CD4-positive, alpha-beta T cell treated with Interleukin-17A for 4 hours (primary cell): ENCODE measurements around the gene OLFM3.

Experiments
- DNase-seq: peaks from one replicate; pipeline ENCODE4 v3.0.0-alpha.2; 2020; ENCODE audit warnings: mixed read lengths

Gene OLFM3

DNA sequence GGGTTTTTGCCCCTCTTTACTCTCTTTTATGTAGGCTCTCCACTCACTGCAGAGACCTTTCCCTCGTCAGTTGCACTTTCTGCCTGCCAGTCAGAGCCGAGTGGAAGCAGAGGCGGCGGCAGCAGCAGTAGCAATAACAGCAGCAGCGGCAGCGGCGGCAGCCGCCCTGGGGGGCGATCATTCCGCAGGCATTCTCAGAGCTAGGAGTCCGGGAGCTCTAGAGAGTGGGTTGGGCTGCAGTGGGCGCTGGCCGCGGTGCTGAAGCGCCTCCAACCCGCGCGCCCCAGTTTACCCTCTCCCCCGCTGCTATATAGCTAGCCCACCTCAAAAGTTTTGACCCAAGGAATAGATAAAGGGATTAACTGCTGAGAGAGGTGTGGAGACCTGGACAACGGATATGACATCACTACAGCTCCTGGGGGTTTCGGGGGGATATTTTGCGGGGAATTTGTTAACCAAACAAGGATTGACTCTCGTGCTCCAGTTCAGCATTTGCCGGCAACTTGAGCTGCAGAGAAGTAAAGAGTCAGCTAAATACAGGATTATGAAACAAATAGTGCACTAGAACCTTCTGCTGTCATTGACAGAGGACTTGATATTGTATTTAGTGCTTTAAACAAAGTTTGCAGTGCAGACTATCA is at the start of gene OLFM3:
Gene OLFM3 (minus strand): TSS at position 102 of the 641 bp plus-strand sequence.
- no peak for DNase-seq

DNA sequence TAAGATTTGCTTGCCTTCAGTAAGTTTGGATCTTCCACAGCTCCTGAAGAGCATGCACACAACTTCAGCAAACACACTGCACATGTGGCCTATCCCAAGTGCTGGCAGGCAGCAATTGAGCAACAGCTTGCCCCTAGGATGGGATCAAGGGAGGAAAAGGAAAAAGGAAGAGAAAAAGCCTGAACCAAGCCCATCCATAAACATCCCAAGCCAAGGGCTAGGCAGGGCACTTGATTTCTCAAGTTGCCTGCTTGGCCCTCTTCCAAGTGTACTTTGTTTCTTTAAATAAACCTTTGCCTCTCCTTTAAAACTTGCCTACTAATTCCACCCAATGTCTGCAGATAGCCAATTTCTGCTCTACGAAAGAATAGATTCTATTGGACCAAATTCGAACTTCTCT is 49.0 kb upstream of the OLFM3 start:
- DNase-seq = no peak

DNA sequence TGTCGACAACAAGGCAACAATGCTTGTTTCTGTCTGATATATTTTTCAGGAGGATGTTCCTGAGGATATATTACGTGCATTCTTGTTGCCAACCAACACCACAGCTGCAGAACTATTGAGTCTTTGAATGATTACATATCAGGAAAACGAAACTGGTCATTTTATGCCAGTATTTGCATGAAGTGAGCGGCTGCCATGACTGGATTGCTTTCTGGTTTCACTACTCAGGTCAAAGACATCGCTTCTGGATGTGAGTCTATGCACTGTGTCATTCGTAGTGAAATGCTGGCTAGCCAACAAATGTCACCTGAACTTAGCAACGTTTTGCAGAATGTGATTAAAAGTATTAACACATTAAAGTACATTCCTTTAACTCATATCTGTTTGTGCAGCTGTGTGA is 35.8 kb upstream of the OLFM3 start:
- DNase-seq = no peak

DNA sequence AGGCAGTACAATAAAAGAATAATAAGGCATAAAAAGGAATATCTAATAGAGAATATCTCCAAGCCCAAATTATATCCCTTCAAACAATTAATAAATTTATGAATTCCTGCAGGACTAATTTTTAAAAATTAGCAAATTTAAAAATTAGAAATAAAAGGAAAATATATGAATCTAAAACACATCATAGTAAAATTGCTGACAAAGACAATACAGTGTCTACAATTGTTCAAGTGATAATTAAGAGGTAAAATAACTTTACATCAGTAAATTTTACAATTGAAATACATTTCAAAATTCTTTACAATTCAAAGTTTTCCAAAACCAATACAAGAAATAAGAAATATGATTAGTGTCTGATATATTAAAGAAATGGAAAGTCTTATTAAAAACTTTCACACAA is 22.8 kb upstream of the OLFM3 start:
- DNase-seq = no peak

DNA sequence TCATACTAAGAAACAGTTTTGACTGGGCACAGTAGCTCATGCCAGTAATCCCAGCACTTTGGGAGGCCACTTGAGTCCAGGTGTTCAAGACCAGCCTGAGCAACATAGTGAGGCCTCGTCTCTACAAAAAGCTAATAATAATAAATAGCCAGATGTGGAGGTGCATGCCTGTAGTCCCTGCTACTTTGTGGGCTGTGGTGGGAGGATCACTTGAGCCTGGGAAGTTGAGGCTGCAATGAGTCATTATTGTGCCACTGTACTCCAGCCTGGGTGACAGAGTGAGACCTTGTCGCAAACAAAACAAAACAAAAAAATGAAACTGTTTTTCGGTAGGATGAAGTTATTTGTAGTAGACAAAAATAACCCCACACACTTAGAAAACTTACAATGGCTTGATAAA is 19.0 kb upstream of the OLFM3 start:
- no peak for DNase-seq

DNA sequence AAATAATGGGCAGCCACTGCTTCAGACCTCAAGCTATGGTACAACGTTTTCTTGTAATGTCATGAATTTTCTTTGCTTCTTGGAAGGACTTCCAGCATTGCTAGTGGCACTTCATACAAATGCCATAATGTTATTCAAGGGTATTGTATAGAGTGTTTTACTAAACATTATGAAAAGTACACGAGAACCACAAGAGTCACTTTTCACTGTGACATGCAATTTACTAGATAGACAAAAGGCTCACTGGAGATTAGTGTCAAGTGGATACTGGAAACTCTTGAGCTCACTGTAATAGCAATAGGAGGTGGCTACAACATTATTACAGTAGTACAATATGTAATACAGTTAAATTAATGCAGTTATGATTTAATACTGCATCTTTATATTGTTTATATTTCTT is 5.3 kb upstream of the OLFM3 start:
- DNase-seq = no peak

DNA sequence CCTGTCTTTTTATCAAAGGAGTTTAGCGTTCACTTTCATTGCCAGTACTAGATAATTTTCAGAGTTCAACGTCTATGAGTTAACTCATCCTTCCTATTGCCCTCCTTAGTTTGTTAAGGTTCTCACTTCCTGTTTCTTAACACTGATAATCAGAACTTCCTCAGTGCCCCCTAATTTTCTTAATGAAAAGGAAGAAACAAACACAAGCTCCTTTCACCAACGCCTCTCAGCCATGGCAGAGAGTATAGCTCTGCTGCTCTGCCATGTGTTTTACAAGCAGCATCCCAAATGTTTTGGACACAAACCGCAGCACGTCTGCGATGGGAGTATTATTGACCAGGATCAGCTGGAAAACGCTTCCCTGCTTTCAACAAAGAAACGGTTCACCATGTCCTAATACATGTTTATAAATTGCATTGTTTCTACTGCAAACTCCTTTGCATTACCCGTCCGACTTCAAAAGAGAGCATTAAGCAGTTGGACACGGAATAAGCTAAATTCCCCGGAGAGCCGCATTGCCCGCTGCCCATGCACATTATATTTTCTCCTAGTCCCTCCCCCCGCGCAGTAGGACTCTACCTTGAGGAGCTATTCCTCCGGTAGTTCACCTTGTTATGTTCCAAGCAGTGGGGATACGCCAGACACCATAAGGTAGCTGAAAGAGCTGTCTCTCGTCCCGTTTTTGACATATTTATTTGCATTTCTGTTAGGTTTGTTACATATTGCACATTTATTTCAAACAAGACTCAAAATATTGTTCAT is 561 bp downstream of the OLFM3 start:
- no peak for DNase-seq

DNA sequence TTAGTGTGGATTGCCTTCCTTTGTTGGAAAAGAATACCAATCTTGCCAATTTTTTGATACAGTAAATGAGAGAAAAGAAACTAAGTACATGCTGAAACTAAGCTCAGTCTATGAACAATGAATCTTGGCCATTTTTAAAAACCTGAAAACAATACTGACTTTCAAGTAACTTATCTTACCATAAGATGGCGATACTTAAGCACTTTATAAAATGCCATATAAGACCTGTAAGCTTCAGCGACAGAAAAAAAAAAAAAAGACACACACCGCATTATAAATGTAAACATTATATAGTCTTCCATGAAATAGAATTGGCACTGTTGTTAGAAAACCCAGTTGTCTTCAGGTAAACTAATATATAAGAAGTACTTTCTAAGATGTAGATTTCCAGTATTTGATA is 3.0 kb downstream of the OLFM3 start:
- DNase-seq = no peak

DNA sequence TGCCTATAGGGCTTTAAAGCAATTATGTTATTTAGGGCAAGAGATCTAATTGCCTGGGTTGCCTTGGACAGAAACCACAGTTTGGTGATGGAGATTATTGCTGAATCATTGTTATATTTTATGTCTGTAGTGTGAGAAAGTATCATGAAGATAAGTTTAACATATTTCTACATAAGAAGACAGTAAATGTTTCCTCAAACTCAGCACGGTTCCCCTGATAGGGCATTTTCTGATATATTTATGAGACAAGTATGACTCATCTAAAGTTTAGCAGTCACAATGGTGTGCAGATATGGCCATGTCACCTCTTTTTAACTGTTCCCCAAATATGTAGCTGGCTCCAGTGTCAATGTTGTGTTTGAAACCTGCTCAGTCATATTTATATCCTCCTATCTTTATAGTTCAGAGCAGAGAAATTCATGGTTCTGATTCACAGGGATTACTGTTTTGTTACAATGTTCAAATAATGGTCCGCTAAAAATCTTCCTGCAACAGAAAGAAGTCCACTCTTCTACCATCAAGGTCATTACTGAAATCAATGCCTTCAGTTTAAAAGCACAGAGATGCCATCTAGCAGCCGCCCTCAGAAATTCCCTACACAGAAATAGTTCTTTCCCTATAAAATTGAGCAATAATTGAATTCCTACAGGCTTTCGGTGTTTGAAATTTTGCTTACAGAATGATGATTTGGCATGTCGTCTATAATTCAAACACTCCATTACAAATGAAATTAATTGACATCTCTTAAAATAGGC is 3.7 kb downstream of the OLFM3 start:
- no peak for DNase-seq

DNA sequence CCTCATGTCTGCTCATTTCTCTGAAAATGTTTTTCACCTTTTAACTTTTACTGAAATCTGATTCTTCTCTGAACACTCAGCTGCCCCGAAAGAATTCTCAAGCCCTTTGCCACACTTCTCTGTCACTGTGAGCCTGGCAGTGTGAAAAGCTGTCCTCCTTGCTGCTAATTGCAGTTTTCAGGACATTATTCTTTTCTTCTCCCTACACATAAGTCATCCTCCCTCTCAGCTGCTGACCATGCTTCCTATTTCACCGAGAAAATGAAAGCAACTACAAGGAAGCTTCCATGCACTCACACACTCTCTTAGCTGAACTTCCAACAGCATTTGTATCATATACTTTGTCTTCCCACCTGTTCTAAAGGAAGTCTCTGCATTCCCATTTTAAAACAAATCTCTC is 15.8 kb downstream of the OLFM3 start:
- DNase-seq = no peak

DNA sequence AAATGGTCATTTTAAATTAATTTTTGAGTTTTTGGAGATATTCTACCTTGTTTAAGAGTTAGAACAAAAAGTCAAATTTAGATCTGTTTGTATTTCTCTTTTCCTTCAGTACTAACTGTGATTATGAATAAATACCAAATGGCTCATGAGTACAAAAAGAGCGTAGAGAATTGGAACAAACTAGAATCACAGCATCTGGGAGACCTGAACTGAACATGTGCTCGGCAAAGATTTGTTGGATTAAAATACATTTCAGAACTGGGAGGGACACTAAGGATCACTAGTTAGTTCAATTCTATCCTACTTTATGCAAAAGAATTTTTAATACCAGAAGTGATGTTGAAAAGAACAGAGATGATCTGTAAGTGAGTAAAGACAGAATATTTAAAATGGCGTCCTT is 19.5 kb downstream of the OLFM3 start:
- no peak for DNase-seq

DNA sequence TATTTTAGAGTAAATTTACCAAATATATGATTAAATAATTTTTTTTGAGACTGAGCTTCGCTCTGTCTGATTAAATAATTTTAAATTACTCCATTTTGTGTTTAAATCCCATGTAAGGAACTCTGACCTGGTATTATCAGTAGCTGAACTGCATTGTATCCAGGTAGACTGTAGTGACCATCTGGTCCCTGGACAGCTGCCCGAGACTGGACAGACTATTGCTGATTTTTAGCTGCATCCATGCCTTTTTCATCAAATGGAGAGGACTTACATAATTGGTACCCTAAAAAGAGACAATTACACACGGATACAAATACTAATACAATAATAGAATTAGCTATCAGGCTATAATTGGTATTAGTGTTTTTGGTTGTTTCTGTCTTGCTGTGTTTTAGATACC is 20.6 kb downstream of the OLFM3 start:
- no peak for DNase-seq

DNA sequence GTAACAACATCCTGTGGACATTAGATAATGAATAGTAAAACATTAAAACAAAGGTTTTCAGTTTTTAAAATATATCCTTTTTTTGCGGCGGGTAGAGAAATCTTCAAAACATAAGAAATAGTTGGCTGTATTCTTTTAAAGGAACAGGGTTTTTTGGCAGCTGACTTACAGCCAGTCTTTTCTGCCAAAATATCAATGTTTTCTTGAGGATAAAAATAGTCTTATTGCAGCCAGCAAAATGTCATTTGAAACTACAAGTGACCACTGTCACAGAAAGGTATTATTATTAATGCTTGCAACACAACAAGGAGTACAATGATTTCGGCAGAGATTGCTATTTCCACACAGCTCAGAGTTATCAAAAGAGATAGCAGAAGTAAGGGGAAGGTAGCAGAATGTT is 21.4 kb downstream of the OLFM3 start:
- DNase-seq = no peak

DNA sequence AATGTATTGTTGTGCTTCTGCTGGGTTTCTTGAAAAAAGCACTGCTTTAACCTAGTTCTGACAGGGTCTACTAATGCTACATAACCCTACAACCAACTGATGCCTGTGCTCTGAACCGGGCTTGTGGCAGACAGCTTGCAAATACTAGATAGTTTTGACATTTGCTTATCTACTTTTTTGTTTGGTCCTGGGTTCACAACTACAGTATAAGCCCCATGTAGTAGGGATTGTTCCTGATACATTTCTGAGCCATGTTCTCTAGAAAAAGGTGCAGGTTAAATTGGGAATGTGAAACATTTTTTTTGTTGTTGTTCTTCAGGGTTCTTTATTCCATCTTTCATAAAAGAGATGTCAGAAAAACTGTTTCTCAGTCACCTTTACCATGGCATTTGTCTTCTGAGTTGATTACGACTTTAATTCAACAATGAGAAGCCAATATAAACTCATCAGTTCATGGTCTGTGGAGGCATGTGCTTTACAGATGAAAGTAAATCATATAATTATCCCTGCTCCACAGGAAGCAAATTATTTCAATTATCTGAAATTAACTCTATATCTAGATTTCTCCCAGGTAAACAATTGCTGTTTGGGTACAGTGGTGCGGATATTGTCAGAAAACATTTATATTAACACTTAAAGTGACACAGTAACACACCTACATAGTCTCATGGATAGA is 22.0 kb downstream of the OLFM3 start:
- no peak for DNase-seq

DNA sequence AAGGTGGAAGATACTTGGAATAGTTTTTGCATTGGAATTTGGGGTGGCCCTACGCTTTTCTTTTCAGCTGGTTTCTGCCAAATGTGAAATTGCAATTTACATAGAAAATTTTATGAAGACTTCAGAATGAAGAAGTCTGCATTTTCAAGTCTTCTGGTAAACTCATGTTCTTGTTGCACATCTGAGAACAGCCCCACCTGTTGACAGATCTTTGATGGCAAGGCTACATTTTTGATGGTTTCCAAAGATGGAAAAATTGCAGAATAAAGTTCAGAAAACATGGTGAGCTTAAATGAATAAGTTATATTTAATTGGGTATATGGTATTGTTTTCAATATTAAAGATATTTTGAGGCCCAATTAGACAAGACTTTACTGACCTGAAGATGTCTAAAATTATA is 25.4 kb downstream of the OLFM3 start:
- DNase-seq = no peak

DNA sequence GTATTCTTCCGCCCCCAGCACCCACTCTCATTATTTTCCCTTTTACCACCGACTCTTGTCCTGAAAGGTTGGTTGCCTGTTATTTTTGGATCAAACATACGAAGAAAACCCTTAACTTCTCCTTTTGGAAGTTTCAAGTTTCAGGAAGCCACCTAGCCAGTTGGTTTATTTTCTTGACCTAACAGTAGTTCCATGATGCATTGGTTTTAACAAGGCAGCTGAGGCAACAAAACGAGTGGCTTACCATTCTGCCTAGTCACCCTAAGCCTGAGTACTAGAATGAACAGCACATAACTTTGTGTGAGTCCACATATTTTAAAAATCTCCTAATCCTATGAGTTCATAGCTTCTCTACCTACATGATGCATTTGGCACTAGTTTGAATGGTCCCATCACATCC is 28.9 kb downstream of the OLFM3 start:
- DNase-seq = no peak

DNA sequence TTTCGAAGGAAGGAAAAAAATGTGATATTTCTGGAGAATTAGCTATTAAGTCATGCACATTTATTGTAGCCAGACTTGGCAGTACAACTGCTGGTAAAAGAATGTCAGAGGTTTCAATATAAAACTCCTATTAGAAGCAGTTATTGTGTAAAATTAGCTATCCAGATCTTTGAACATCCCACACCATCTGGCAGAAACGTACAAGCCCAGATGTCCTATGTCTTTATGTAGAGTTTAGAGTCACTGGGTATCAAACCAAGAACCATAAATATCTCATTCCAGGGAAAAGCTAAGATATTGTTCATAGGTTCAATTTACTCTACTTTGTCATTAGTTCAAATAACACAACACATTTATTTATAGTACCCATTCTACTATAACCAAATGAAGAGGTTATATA is 31.4 kb downstream of the OLFM3 start:
- no peak for DNase-seq

DNA sequence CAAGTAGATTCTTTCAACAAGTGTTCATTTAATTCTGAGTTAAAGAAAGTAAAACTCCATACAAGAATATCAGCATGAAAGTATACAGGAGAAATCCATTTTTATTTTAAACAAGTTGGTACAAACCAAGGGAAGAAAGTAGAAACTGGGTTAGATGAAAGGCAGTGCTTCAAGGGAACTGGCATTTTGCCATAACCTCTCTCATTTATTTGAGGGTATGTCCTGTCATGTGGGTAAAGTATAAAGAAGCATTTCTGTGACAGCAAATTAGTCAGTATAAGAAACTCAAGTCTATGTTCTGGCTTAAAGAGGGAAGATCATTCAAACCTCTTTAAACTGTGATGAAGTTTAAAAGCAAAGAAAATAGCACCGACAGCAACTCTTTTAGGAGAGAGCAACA is 32.0 kb downstream of the OLFM3 start:
- DNase-seq = no peak

DNA sequence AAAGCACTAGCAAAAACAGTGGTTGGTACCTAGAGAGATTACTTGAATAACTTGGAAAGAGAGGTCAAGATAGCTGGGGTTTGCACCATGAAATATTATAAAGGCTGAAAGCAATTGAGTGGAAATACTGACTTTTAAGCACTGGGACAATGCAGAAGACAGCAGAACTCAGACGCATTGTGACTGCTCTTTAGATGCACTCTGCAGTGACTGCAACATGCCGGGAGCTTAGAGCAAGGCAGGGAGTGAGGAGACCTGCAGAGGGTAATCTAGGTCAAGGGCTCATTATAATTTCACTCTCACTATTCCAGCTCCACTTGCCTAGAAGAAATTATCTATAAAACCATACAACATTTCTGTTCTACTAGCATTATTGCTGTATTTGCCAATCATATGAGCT is 36.6 kb downstream of the OLFM3 start:
- no peak for DNase-seq

DNA sequence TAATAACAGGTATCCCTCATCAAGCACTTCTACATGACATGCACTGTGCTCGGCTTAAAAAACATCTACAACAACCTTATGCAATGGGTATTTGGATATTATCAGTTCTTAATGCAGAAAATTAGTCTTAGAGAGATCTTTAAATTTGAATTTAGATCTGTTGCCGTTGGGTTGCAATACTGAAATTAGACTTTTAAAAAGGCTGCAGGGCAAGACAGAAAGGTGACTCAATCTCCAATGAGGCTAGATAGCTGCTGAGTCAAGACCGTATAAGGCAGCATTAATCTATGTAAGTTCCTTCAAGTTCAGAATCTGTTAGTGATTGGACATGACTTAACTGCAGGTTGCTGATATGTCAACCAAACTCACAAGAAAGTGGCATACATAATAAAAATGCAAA is 37.3 kb downstream of the OLFM3 start:
- DNase-seq = no peak

DNA sequence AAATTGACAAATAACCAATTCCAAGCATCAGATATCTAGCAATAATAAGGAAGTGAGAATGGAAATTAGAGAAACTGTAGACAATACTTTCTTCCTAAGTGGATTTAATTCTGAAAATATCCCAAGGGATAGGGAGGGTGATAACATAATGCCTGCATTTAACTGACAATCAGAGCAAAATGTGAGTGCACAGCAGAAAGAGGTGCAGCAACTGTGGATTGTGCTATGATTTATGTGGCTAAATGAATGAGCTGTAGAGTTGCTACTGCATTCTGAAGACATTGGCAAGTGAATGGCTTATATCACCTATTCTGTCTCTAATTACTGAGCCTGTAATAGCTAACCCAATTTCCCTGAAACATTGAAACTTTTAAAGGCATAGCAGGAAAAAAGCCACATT is 39.0 kb downstream of the OLFM3 start:
- DNase-seq = no peak

DNA sequence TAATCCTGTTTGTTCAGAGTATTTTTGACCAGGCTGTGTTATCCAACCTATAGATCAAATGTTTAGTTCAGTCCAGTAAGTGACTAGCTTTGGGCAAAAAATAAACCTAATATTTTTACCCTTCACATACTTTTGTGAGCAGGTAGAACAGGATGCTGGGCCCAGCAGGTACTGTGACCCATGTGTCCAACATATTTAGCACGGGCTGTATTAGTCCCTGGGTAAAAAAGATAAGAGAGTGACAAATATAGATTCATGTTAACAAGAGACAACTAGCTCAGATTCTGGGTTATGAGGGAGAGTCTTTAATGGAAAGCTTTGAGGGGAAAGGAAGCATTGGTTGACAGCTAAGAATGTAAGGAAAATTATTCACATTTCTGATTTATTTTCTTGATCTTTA is 43.1 kb downstream of the OLFM3 start:
- DNase-seq = no peak

DNA sequence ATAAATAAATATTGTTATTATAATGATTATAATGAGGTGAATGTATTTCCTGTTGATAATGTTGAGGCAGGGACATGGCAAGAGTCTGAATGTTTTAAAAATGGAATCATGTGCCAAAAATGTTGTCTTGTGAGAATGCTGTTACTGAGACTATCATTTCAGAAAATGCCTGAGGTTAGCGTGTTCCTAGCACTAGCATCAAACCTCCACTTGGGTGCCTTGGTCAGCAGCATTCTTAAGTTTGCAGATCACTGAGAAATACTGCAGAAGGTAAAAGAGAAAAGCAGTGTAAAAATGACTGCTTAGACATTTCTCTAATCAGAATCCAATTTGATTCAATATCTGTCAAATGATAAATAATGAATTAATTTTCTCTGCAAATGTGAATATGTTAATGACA is 50.8 kb downstream of the OLFM3 start:
- no peak for DNase-seq

DNA sequence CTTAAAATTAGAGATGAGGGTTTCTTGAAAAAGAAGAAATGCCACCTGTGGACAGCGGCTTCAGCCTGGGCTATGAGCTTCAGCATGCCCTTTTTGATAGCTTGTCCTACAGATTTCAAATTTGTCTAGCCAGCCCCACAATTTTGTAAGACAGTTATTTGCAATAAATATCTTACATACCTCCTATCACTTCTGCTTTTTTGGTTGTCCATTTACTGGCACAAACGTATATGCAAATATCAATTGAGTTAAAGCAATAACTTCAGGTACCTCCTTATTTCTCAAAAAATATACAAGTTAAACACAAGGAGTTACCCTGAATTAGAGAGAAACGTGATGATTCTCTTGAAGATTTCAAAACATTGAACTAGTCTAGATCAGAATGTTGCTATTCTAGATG is 53.5 kb downstream of the OLFM3 start:
- DNase-seq = no peak
